Subcutaneous abdominal adipose tissue (tissue), 5 donors: ENCODE results near the gene OPCML.

Experiments
- H3K27ac ChIP-seq: one replicate; pipeline ENCODE4 v1.7.0; 2013; ENCODE audit warnings: low read depth, mild to moderate bottlenecking, inconsistent platforms, low read length, moderate library complexity
- H3K27me3 ChIP-seq, 5 donors: one replicate each; pipeline ENCODE4 v1.7.0; 2013; ENCODE audit warnings: low read length in 5 of 5, inconsistent platforms in 1 of 5; ENCODE audit not compliant: control insufficient read depth in 5 of 5, insufficient read depth in 4 of 5
- H3K36me3 ChIP-seq, 5 donors: one replicate each; pipeline ENCODE4 v1.7.0; 2013; ENCODE audit warnings: low read length in 5 of 5; ENCODE audit not compliant: control insufficient read depth in 5 of 5, insufficient read depth in 5 of 5
- H3K4me1 ChIP-seq, 5 donors: one replicate each; pipeline ENCODE4 v1.7.0; 2013; ENCODE audit warnings: low read length in 5 of 5, mild to moderate bottlenecking in 3 of 5, moderate library complexity in 1 of 5; ENCODE audit not compliant: control insufficient read depth in 5 of 5, insufficient read depth in 5 of 5
- H3K4me3 ChIP-seq, 5 donors: one replicate each; pipeline ENCODE4 v1.7.0; 2013; ENCODE audit warnings: low read length in 5 of 5, low read depth in 1 of 5
- H3K9ac ChIP-seq, 5 donors: one replicate each; pipeline ENCODE4 v1.7.0; 2013; ENCODE audit warnings: low read length in 5 of 5, mild to moderate bottlenecking in 4 of 5, moderate library complexity in 3 of 5
- H3K9me3 ChIP-seq, 5 donors: one replicate each; pipeline ENCODE4 v1.7.0; 2013; ENCODE audit warnings: low read length in 5 of 5; ENCODE audit not compliant: control insufficient read depth in 5 of 5
- donor health status: healthy.
- donor health status: healthy.
- donor health status: healthy.
- donor health status: healthy.
- donor health status: healthy.

The OPCML gene

DNA sequence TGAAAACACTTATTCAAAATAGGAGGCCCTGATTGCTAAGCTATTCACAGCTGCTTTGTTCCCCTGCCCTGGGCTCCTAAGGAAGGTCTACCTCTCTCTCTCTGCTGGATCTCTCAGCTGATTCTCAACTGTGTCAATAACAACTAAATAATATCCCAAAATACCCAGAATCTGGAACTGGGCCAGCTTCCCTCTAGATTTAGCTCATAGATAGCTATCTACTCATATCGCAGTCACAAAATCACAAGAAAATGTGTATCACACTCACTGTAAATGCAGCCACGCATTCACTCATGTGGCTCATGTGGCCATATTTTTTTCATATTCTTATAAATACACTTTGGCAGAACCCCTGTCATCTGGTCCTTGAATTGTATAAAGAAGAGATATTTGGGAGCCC is 555.1 kb downstream of the OPCML start:
- no peak overlapping the region for H3K9ac ChIP-seq
- no peaks in the 10 kb centered on the region for H3K9me3 ChIP-seq
- H3K4me1 ChIP-seq: peaks cover 0 to 17% (median 12%) of the 10 kb centered on the region in 5 donors
- no peaks in the 10 kb centered on the region for H3K36me3 ChIP-seq
- H3K27ac ChIP-seq: no peak overlapping the region
- no peaks in the 10 kb centered on the region for H3K27me3 ChIP-seq
- H3K4me3 ChIP-seq: no peak overlapping the region

DNA sequence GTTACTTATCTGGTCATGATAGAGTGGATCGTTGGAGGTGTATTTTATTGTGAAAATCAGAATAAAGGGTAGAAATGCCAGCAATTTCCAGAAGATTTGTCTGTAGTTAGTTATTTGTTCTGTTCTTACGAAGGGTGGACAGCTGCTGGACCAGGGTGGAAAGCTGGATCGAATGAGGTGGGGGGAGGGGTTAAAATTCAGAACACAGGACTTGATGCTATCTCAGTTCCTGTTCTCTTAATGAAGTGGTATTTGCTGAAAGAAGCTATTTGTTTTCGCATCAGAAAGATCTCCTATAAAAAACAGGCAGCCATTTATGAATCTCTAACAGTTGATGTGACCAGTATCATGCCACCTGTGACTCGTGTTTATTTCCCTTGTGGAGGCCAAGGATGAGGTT is 556.2 kb downstream of the OPCML start:
- Histone ChIP-seq H3K4me1 (peaks cover 0 to 17% (median 12%) of the 10 kb centered on the region in 5 donors), H3K4me3 (no peak overlapping the region)

GRCh38 chr11:132973686-132974085 is 558.6 kb downstream of the OPCML start:
- H3K4me1 ChIP-seq: peaks cover 0 to 17% (median 12%) of the 10 kb centered on the region in 5 donors
- no peaks in the 10 kb centered on the region for H3K27me3 ChIP-seq
- no peak overlapping the region for H3K4me3 ChIP-seq
- H3K36me3 ChIP-seq: no peaks in the 10 kb centered on the region
- H3K9ac ChIP-seq: no peak overlapping the region
- H3K27ac ChIP-seq: no peak overlapping the region
- no peaks in the 10 kb centered on the region for H3K9me3 ChIP-seq

More for the DNA sequence above, 556.2 kb downstream of the OPCML start:
- Histone ChIP-seq H3K36me3 (no peaks in the 10 kb centered on the region), H3K27ac (no peak overlapping the region), H3K27me3 (no peaks in the 10 kb centered on the region), H3K9ac (no peak overlapping the region), H3K9me3 (no peaks in the 10 kb centered on the region)

DNA sequence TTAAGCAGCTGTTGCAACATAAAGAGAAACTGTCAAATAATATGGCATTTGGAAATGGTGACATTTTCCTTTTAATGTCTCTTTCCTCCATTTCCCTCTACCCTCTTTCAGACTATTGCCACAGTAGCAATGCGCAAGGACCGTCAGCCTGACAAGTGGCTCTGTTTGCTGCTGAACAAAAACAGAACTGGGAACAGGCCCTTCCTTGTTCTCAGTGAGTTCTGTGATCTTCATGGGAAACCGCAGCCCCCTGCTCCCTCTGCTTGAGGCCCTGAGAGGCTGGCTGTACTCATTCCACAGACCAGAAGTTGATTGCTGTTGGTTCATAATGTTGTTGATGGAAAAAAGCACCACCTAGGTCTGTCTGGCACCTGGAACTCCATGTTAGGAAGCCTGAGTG is 559.7 kb downstream of the OPCML start:
- Histone ChIP-seq H3K9me3 (no peaks in the 10 kb centered on the region), H3K9ac (no peak overlapping the region)

DNA sequence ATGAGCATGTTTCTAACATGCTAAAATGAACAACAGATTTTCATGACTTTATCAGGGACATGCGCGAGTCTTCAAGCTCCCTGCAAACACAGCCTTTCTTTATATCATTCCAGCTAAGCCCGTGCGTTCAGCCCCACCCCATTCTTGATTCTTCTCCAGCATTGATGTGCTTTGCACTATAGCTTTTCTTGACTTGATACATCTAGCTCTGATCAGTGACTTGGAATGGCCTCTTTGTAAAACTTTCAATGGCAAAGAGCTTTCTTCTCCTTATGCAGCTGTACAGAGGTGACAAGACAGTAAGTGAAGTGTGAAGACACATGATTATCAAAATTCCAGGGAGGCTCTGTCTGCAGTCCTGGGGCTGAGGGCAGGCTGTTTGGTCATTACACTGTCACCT is 561.0 kb downstream of the OPCML start:
- Histone ChIP-seq H3K9me3 (no peaks in the 10 kb centered on the region), H3K9ac (no peak overlapping the region), H3K4me3 (no peak overlapping the region), H3K27ac (no peak overlapping the region), H3K27me3 (no peaks in the 10 kb centered on the region), H3K4me1 (peaks cover 0 to 2% (median 0%) of the 10 kb centered on the region in 5 donors), H3K36me3 (no peaks in the 10 kb centered on the region)

More for the DNA sequence above, 559.7 kb downstream of the OPCML start:
- Histone ChIP-seq H3K36me3 (no peaks in the 10 kb centered on the region), H3K4me3 (no peak overlapping the region), H3K4me1 (peaks cover 0 to 12% (median 10%) of the 10 kb centered on the region in 5 donors), H3K27me3 (no peaks in the 10 kb centered on the region), H3K27ac (no peak overlapping the region)

DNA sequence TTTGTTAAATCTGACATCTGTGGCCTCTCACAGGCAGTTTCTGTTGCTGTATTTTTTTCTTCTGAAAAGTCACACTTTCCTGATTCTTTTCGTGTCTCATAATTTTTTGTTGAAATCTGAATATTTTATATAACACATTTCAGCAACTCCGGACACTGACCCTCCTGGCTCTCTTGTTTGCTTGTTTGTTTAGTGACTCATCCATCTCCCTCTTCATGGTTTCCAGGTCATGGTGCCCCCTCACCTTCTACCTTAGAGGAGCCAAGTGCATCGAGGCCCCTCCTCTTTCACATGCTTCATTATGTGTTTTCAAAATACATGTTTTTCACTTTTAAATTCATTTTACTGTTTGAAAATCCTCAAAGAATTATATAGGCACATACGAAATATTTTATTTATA is 562.4 kb downstream of the OPCML start:
- Histone ChIP-seq H3K36me3 (no peaks in the 10 kb centered on the region), H3K9me3 (peaks cover 0 to 6% (median 3%) of the 10 kb centered on the region in 5 donors), H3K4me3 (no peak overlapping the region), H3K27ac (no peak overlapping the region), H3K9ac (no peak overlapping the region), H3K4me1 (no peaks in the 10 kb centered on the region), H3K27me3 (no peaks in the 10 kb centered on the region)

GRCh38 chr11:132962041-132962440 is 570.3 kb downstream of the OPCML start:
- Histone ChIP-seq H3K9me3 (peaks cover 2 to 11% (median 9%) of the 10 kb centered on the region in 5 donors), H3K9ac (no peak overlapping the region), H3K4me3 (no peak overlapping the region), H3K4me1 (peaks cover 0 to 8% (median 0%) of the 10 kb centered on the region in 5 donors), H3K36me3 (no peaks in the 10 kb centered on the region), H3K27ac (no peak overlapping the region), H3K27me3 (peaks cover 0 to 3% (median 2%) of the 10 kb centered on the region in 5 donors)

GRCh38 chr11:132961453-132961852 is 570.8 kb downstream of the OPCML start:
- H3K9me3 ChIP-seq: peaks cover 2 to 11% (median 9%) of the 10 kb centered on the region in 5 donors
- no peak overlapping the region for H3K9ac ChIP-seq
- H3K4me1 ChIP-seq: peaks cover 0 to 8% (median 0%) of the 10 kb centered on the region in 5 donors
- no peaks in the 10 kb centered on the region for H3K36me3 ChIP-seq
- H3K27me3 ChIP-seq: peaks cover 0 to 3% (median 2%) of the 10 kb centered on the region in 5 donors
- no peak overlapping the region for H3K27ac ChIP-seq
- H3K4me3 ChIP-seq: no peak overlapping the region

DNA sequence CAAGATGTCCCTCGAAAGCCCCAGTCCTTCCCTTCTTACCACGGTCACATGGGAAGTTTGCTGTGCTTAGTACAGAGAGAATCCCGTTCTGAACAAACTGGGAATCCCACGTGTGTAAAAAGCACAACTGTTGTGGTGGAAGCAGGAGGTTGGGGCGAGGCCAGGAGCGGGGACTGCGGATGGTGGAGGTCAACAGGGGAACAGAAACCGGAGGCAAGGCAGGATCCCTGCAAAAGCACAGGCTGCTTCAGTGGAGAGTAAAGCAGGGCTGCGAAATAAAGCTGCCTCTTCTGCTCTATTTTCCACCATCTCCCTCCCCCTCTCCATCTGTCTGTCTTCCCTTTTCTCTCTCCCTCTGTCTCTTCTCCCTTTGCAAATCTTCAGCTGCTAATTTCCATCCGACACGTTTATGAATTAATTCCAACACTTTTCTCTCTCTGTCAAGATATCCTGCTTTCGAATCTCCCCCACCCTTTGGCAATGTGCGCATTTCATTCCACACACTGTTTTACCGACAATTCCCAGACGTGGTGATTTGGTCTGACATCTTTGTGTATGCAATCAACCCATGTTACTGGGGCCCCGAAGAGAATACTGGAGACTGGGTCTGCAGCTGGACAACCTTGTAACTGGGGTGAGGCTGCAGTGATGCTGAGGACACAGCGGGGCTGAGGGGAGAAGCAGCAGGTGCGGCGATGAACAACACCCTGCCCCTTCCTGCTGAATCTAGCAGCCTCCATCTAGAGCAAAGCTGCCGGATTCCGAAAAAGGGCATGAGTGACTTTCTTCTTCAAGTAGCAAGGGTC is 571.8 kb downstream of the OPCML start:
- Histone ChIP-seq H3K4me1 (peaks cover 0 to 8% (median 0%) of the 10 kb centered on the region in 5 donors), H3K27ac (no peak overlapping the region), H3K27me3 (peaks cover 0 to 3% (median 2%) of the 10 kb centered on the region in 5 donors), H3K4me3 (no peak overlapping the region), H3K36me3 (no peaks in the 10 kb centered on the region), H3K9ac (no peak overlapping the region), H3K9me3 (peaks cover 2 to 11% (median 6%) of the 10 kb centered on the region in 5 donors)

- H3K27ac ChIP-seq: no peak overlapping the region
- no peaks in the 10 kb centered on the region for H3K36me3 ChIP-seq
- H3K27me3 ChIP-seq: peaks cover 0 to 3% (median 2%) of the 10 kb centered on the region in 5 donors
- peaks cover 2 to 6% (median 2%) of the 10 kb centered on the region in 5 donors for H3K9me3 ChIP-seq
- no peak overlapping the region for H3K9ac ChIP-seq
- peaks cover 0 to 8% (median 0%) of the 10 kb centered on the region in 5 donors for H3K4me1 ChIP-seq
- no peak overlapping the region for H3K4me3 ChIP-seq
These were observed 572.6 kb downstream of the OPCML start for GRCh38 chr11:132959693-132960092.
